ENCODE results near the gene HIVEP3. TPM values are rescaled to one million over a fixed set of nuclear protein-coding genes. Genes with fewer than 3 reads are reported as not detected.

The HIVEP3 gene
- total and polyA plus RNA-seq, 4 donors, result 3.0 to 9.4 (median 7.8) TPM

- Histone ChIP-seq H3K36me3 (ENCODE audit: control insufficient read depth, insufficient read depth, low read length) (no peaks in the 10 kb centered on the region), H3K27me3 (ENCODE audit: control insufficient read depth, insufficient read depth, low read length) (no peaks in the 10 kb centered on the region), H3K27ac (ENCODE audit: low read depth, low read length) (no peak overlapping the region), H3K9me3 (ENCODE audit: control insufficient read depth, insufficient read depth, low read length) (no peaks in the 10 kb centered on the region), H3K4me3 (ENCODE audit: low read depth, low read length) (no peak overlapping the region), H3K4me1 (ENCODE audit: control insufficient read depth, insufficient read depth, low read length) (no peaks in the 10 kb centered on the region)
- DNase-seq (ENCODE audit: low read depth in 4 of 6, low spot score in 6 of 6), result no peak
These were observed 126.3 kb downstream of the HIVEP3 start for GRCh38 chr1:41792485-41792770.

GRCh38 chr1:41791667-41792484, 126.8 kb downstream of the HIVEP3 start:
- no peaks in the 10 kb centered on the region for H3K9me3 ChIP-seq (ENCODE audit: control insufficient read depth, insufficient read depth, low read length)
- H3K27ac ChIP-seq (ENCODE audit: low read depth, low read length), result no peak overlapping the region
- 92% methylated on average over 3 of the region's 5 CpGs for WGBS (ENCODE audit: insufficient coverage)
- H3K4me1 ChIP-seq (ENCODE audit: control insufficient read depth, insufficient read depth, low read length), result no peaks in the 10 kb centered on the region
- H3K4me3 ChIP-seq (ENCODE audit: low read depth, low read length), result no peak overlapping the region
- H3K27me3 ChIP-seq (ENCODE audit: control insufficient read depth, insufficient read depth, low read length), result no peaks in the 10 kb centered on the region
- no peaks in the 10 kb centered on the region for H3K36me3 ChIP-seq (ENCODE audit: control insufficient read depth, insufficient read depth, low read length)
- no peak for DNase-seq (ENCODE audit: low read depth in 4 of 6, low spot score in 6 of 6)

DNA sequence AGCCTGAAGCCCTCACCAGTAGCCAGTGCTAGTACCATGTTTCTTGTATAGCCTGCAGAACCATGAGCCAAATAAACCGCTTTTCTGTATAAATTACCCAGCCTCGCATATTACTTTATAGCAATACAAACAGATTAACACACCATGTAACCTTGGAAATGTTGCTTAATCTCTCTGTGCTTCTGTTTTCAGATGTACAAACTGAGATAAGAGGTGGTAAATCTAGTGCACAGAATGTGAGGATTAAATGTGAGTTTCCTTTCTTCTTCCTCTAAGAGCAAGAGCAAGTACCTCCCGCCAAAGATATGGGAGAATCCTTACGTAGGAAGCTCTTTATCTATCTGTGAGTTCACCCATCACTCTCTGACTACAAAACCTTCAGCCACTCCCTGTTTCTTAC, 128.4 kb downstream of the HIVEP3 start:
- Histone ChIP-seq H3K4me3 (ENCODE audit: low read depth, low read length) (no peak overlapping the region), H3K36me3 (ENCODE audit: control insufficient read depth, insufficient read depth, low read length) (no peaks in the 10 kb centered on the region), H3K9me3 (ENCODE audit: control insufficient read depth, insufficient read depth, low read length) (no peaks in the 10 kb centered on the region), H3K27me3 (ENCODE audit: control insufficient read depth, insufficient read depth, low read length) (peaks cover 2% of the 10 kb centered on the region), H3K4me1 (ENCODE audit: control insufficient read depth, insufficient read depth, low read length) (no peaks in the 10 kb centered on the region), H3K27ac (ENCODE audit: low read depth, low read length) (no peak overlapping the region)
- no peak for DNase-seq (ENCODE audit: low read depth in 4 of 6, low spot score in 6 of 6)
- 92% methylated on average over 2 of the region's 4 CpGs for WGBS (ENCODE audit: insufficient coverage)

DNA sequence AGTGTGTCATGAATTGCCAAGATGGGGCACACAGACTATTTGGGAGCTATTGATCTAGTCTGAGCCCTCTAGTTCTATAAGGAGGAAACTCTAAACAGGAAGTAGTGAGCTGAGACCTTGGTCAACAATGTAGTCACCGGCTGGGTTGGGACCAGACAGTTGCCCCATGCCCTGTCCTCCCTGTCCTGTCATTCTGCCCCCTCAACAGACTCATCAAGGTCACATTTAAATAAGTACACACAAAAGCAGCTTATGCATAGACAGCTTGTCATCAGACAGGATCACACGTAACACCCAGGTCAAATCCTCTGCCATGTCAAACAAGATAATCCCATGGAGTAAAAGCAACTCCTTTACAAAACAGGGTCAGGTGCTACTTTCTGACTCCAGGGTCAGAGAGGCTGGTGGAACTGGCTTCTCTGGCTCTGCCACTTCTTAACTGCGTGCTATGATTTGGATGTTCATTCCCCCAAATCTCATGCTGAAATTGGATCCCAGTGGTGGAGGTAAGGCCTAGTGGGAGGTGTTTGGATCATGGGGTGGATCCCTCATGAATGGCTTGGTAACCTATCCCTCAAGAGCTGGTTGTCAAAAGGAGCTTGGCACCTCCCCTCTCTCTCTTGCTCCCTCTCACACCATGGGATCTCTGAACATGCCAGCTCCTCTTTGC, 128.9 kb downstream of the HIVEP3 start:
- peaks cover 2% of the 10 kb centered on the region for H3K27me3 ChIP-seq (ENCODE audit: control insufficient read depth, insufficient read depth, low read length)
- H3K4me3 ChIP-seq (ENCODE audit: low read depth, low read length), result no peak overlapping the region
- H3K36me3 ChIP-seq (ENCODE audit: control insufficient read depth, insufficient read depth, low read length), result no peaks in the 10 kb centered on the region
- DNase-seq (ENCODE audit: low read depth in 4 of 6, low spot score in 6 of 6), result no peak
- H3K4me1 ChIP-seq (ENCODE audit: control insufficient read depth, insufficient read depth, low read length), result no peaks in the 10 kb centered on the region
- H3K27ac ChIP-seq (ENCODE audit: low read depth, low read length), result no peak overlapping the region
- 85% methylated on average over 2 of the region's 3 CpGs for WGBS (ENCODE audit: insufficient coverage)
- H3K9me3 ChIP-seq (ENCODE audit: control insufficient read depth, insufficient read depth, low read length), result no peaks in the 10 kb centered on the region

- peaks cover 2% of the 10 kb centered on the region for H3K27me3 ChIP-seq (ENCODE audit: control insufficient read depth, insufficient read depth, low read length)
- peaks cover 10% of the 10 kb centered on the region for H3K4me1 ChIP-seq (ENCODE audit: control insufficient read depth, insufficient read depth, low read length)
- WGBS (ENCODE audit: insufficient coverage), result 66% methylated on average over 3 of the region's 3 CpGs
- H3K4me3 ChIP-seq (ENCODE audit: low read depth, low read length), result no peak overlapping the region
- H3K27ac ChIP-seq (ENCODE audit: low read depth, low read length), result no peak overlapping the region
- no peaks in the 10 kb centered on the region for H3K36me3 ChIP-seq (ENCODE audit: control insufficient read depth, insufficient read depth, low read length)
- H3K9me3 ChIP-seq (ENCODE audit: control insufficient read depth, insufficient read depth, low read length), result no peaks in the 10 kb centered on the region
- DNase-seq (ENCODE audit: low read depth in 4 of 6, low spot score in 6 of 6), result no peak
These were observed 130.3 kb downstream of the HIVEP3 start for GRCh38 chr1:41788427-41788826.

DNA sequence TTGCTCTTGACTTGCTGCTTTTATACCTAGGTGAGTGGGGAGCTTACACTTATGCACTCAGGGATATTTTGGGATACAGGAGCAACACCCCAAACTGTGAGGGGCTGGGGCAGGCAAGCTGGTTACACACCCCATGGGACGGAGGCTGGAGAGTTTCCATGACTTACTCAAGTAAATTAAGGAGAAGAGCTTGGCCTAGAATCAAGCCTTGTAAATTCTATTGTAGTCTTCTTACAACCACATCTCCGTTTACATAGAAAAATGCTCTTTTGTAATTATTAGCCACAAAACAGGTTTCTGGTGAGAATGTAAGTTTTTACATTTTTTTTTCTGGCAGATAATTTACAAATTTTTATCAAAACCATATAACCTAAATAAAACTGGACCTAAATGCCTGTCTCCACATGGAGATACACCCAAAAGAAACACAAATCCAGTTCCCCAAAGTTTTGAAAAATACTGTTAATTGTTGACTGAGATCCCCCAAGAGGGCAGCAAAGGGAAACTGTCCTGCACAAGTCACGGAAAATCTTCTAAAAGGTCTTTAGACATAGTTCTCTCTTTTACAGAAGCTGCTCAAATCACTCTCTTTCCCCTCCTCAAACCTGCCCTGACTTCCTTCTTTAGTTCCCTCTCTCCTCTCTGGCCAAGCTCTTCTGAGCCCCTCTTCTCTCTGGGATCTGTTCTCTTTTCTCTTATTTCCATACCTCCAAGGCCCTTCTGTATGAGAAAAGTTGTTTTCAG, 134.0 kb downstream of the HIVEP3 start:
- 55% methylated on average over 1 of the region's 3 CpGs for WGBS (ENCODE audit: insufficient coverage)
- Histone ChIP-seq H3K36me3 (ENCODE audit: control insufficient read depth, insufficient read depth, low read length) (no peaks in the 10 kb centered on the region), H3K4me1 (ENCODE audit: control insufficient read depth, insufficient read depth, low read length) (peaks cover 22% of the 10 kb centered on the region)

DNA sequence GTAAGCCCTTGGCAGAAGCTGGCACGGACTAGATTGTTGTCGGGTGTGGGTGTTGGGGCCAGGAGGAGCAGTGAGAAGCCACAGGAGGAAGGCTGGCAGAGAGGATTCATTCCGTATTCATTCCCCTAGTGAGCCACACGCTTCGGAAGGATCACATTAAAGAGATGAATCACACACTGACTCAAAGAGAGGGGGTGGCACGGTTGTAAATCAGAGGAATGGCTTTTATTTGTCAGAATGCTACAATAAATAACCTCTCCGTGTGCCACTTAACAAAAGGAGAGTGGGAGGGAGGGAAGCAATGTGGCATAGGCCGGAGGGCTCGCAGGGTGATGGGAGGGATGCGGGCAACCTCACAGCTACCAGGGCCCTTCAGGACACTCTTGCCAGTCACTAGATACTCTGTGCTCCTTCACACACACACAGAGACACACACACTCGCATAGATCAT, 135.5 kb downstream of the HIVEP3 start:
- peak; percentile 29 to 92 (median 42) for DNase-seq (ENCODE audit: low read depth in 4 of 6, low spot score in 6 of 6)
- H3K9me3 ChIP-seq (ENCODE audit: control insufficient read depth, insufficient read depth, low read length), result no peaks in the 10 kb centered on the region
- WGBS (ENCODE audit: insufficient coverage), result 14% methylated on average over 1 of the region's 11 CpGs
- H3K4me3 ChIP-seq (ENCODE audit: low read depth, low read length), result no peak overlapping the region
- peaks cover 7% of the 10 kb centered on the region for H3K27me3 ChIP-seq (ENCODE audit: control insufficient read depth, insufficient read depth, low read length)
- no peaks in the 10 kb centered on the region for H3K36me3 ChIP-seq (ENCODE audit: control insufficient read depth, insufficient read depth, low read length)
- peaks cover 22% of the 10 kb centered on the region for H3K4me1 ChIP-seq (ENCODE audit: control insufficient read depth, insufficient read depth, low read length)
- H3K27ac ChIP-seq (ENCODE audit: low read depth, low read length), result no peak overlapping the region

More for the DNA sequence above, 134.0 kb downstream of the HIVEP3 start:
- Histone ChIP-seq H3K9me3 (ENCODE audit: control insufficient read depth, insufficient read depth, low read length) (no peaks in the 10 kb centered on the region), H3K27me3 (ENCODE audit: control insufficient read depth, insufficient read depth, low read length) (peaks cover 5% of the 10 kb centered on the region), H3K4me3 (ENCODE audit: low read depth, low read length) (no peak overlapping the region), H3K27ac (ENCODE audit: low read depth, low read length) (no peak overlapping the region)
- no peak for DNase-seq (ENCODE audit: low read depth in 4 of 6, low spot score in 6 of 6)

DNA sequence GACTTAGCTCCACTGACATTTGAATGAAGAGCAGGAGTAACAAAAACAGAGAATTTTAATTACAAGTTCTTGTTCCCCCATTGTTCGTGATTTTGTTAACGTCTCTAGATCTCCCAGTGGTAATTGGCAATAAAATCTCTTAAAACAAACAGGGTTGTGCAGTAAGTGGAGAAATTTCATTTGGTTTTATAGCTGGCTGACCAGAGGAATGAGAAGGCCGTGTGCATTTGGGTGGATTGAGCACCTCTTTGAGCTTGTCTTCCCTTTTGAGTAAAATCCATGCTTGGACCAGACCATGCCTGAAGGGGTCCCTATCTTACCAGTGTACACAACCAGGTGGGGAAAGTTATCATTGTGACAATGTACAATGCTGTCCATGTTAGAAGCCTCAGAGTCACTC, 137.8 kb downstream of the HIVEP3 start:
- no peak overlapping the region for H3K4me3 ChIP-seq (ENCODE audit: low read depth, low read length)
- H3K4me1 ChIP-seq (ENCODE audit: control insufficient read depth, insufficient read depth, low read length), result peaks cover 43% of the 10 kb centered on the region
- WGBS (ENCODE audit: insufficient coverage), result 75% methylated on average over 1 of the region's 3 CpGs
- no peaks in the 10 kb centered on the region for H3K9me3 ChIP-seq (ENCODE audit: control insufficient read depth, insufficient read depth, low read length)
- no peak overlapping the region for H3K27ac ChIP-seq (ENCODE audit: low read depth, low read length)
- peaks cover 5% of the 10 kb centered on the region for H3K27me3 ChIP-seq (ENCODE audit: control insufficient read depth, insufficient read depth, low read length)
- no peaks in the 10 kb centered on the region for H3K36me3 ChIP-seq (ENCODE audit: control insufficient read depth, insufficient read depth, low read length)
- no peak for DNase-seq (ENCODE audit: low read depth in 4 of 6, low spot score in 6 of 6)

- DNase-seq (ENCODE audit: low read depth in 4 of 6, low spot score in 6 of 6), result no peak
- H3K27ac ChIP-seq (ENCODE audit: low read depth, low read length), result no peak overlapping the region
- H3K4me3 ChIP-seq (ENCODE audit: low read depth, low read length), result no peak overlapping the region
- no peaks in the 10 kb centered on the region for H3K9me3 ChIP-seq (ENCODE audit: control insufficient read depth, insufficient read depth, low read length)
- no peaks in the 10 kb centered on the region for H3K36me3 ChIP-seq (ENCODE audit: control insufficient read depth, insufficient read depth, low read length)
- H3K27me3 ChIP-seq (ENCODE audit: control insufficient read depth, insufficient read depth, low read length), result peaks cover 5% of the 10 kb centered on the region
- peaks cover 44% of the 10 kb centered on the region for H3K4me1 ChIP-seq (ENCODE audit: control insufficient read depth, insufficient read depth, low read length)
- 71% methylated on average over 2 of the region's 2 CpGs for WGBS (ENCODE audit: insufficient coverage)
These were observed 138.4 kb downstream of the HIVEP3 start for GRCh38 chr1:41780322-41780721.
